Testis (tissue), 2 donors: ENCODE results near the gene RC3H2.

Source experiments
- POLR2A ChIP-seq: fragments of 450-650 bp; IDR thresholded peaks from one replicate; pipeline ENCODE4 v1.6.1; 2017; ENCODE audit warnings: antibody characterized with exemption, mild to moderate bottlenecking, moderate library complexity
- TF ChIP-seq, protein P1 (sequence below), 3 experiments: fragments of 450-650 bp in 2 of 3; fragments of 200-600 bp in 1 of 3; sonication (generic) in 1 of 3; IDR thresholded peaks; one replicate each; pipeline ENCODE4 v1.5.1; 2016 to 2019; ENCODE audit warnings: antibody characterized with exemption in 3 of 3, mild to moderate bottlenecking in 2 of 3, moderate library complexity in 1 of 3

- no peak for TF ChIP-seq POLR2A
- TF ChIP-seq, protein P1, sequence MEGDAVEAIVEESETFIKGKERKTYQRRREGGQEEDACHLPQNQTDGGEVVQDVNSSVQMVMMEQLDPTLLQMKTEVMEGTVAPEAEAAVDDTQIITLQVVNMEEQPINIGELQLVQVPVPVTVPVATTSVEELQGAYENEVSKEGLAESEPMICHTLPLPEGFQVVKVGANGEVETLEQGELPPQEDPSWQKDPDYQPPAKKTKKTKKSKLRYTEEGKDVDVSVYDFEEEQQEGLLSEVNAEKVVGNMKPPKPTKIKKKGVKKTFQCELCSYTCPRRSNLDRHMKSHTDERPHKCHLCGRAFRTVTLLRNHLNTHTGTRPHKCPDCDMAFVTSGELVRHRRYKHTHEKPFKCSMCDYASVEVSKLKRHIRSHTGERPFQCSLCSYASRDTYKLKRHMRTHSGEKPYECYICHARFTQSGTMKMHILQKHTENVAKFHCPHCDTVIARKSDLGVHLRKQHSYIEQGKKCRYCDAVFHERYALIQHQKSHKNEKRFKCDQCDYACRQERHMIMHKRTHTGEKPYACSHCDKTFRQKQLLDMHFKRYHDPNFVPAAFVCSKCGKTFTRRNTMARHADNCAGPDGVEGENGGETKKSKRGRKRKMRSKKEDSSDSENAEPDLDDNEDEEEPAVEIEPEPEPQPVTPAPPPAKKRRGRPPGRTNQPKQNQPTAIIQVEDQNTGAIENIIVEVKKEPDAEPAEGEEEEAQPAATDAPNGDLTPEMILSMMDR (IDR thresholded peaks at IDR 0.05), result no peak
Measured at GRCh38 chr9:122845116-122845515, 60.0 kb downstream of the RC3H2 start.
